UCSD-AML1 (cell line): ENCODE measurements around the gene RSBN1L.
"Not testable (repeated sequence)": the region's sequence is repeated elsewhere in the genome, so short reads cannot be mapped to it uniquely, and the experiment has no call there.

Source experiments
- DNase-seq: peaks from one replicate; lab custom pipeline; 2025; ENCODE audit not compliant: unreplicated experiment; lab: John Stamatoyannopoulos, UW

The RSBN1L gene

DNA sequence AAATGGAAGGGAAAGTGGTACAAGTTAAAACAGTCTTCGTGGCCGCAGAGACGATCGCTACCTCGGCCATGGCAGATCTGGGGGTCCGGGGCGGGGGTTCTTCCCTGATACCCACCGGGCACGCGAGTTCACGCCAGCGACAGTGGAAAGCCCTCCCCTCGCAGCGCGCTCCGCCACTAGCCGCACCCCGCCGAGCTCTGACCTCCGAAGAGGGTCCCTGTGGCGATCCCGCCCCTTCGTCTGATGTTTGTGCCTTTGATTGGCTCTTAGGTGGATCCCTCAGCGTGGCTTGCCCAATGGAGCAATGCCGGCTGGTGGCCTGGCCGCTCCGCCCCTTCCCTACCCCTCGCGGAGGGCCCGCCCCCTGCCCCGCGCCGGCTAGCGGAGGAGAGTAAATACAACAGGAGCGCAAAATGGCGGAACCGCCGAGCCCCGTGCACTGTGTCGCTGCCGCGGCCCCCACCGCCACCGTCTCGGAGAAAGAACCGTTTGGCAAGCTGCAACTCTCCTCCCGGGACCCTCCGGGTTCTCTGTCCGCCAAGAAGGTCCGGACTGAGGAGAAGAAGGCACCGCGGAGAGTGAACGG, at the start of gene RSBN1L:
Gene RSBN1L, plus strand, starts transcription at position 403 of the 586 bp plus-strand sequence. Its CDS starts 11 bp downstream, at position 414.
- peak; percentile 90 for DNase-seq

DNA sequence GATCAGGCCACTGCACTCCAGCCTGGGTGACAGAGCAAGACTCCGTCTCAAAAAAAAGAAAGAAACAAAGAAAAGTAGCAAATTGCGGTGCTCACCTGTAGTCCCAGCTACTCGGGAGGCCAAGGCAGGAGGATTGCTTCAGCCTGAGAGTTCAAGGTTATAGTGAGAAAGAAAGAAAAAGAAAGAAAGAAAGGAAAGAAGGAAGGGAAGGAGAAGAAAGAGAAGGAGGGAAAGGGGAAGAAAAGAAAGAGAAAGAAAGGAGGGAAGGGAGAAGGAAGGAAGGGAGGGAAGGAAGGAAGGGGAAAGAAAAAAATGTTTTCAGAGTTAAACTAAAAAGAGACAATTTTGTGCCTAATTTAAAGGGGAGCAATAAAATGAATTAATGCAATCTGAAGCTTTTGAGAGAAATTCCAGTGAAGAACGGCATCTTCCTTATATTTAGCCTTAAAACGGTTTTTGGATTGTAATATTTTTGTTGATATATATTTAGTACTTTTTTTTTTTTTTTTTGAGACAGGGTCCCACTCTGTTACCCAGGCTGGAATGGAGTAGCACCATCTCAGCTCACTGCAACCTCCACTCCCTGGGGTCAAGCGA, 47.4 kb upstream of the RSBN1L start:
- DNase-seq: no peak

DNA sequence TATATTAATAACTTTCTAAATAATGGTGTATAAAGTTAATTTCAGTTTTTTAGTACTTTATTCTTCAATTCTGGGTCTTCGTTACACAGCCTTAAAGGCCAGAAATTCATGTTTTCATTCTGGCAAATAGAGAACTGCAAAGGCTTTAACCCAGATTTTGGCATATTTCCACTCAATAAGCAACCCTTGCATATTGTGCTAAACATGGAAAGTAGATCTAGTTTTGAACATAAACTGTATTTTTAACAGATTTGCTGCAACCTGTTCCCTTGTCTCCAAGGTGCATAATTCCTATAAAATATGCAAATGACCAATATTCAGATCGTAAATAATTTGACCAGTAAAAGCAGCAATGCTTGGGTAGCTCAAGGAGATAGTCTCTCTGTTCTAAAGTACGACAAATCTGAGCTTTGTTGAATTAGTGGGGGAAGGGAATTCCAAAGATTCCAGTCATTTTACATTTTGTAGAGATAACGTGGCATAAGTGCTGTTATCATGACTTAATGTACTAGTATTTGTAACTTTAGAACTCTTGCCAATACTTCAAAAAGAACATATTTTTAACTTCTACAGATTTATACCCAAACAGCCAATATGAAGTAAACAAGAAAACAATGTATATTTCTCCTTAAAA, 46.4 kb upstream of the RSBN1L start:
- no peak for DNase-seq

DNA sequence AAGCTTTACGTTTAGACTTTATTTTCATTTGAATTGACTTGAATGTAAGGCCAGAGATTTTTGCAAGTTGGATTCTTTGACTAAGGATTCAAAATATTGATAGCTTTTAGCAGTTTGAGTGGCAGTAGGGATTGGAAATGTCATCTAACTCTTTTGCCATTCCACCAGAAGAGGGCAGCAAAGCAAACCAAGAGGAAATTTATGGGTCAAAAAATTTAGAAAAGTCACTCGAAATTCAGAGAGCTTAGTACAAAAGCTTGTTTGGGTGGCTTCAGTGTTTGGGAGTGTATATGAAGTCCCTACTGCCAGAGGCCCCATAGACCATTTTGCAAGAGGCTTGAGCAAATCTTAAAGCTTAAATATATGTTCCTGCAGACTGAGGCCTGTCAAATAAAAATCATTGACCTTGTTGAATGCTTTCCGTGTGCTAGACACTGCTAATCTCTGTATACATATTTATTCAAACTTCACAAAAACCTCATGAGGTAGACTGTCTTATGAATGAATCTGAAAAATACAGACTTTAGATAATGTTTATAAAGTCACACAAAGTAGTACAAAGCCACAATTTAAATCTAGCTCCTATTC, 44.6 kb upstream of the RSBN1L start:
- no peak for DNase-seq

DNA sequence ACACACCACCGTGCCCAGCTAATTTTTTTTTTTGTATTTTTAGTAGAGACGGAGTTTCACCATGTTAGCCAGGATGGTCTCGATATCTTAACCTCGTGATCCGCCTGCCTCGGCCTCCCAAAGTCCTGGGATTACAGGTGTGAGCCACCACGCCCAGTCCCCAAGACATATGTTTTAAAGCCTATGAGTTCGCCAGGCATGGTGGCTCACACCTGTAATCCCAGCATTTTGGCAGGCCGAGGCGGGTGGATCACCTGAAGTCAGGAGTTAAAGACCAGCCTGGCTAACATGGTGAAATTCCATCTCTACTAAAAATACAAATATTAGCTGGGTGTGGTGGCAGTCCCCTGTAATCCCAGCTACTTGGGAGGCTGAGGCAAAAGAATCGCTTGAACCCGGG, 43.4 kb upstream of the RSBN1L start:
- DNase-seq: not testable (repeated sequence)

DNA sequence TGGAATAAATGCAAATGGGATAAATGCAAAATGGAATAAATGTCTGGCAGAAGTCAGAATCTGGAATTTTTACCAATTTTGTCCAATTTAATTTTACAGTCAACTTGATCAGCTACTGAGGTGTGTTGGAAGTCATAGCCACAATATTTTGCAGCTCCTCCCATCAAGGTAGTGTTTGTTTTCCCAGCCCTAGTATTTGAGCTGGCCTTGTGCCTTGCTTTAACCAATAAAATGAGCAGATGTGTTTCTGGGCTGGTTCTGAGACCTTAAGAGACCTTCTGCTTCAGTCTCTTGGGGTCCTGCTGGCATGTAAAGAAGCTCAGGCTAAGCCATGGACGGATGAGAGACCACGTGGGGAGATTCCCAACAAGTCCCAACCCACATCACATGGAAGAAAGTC, 42.7 kb upstream of the RSBN1L start:
- DNase-seq: no peak

DNA sequence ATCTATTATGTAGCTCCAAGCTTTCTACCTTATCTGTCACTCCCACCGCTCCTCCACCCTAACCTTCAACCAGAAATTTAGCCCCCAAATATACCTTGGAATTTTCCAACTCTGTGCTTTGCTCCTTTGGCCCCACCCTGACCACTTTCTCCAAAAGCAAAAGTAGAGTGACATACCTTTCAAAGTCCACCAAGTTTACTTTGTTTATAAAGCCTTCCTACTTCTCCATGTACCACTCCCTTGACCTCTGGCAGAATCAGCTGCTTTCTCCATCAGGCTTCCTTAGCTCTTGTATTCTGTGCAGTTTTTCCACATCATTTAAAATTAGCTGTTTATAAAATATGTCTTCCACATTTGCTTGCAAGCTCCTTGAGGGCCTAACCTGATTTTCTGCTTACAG, 40.9 kb upstream of the RSBN1L start:
- DNase-seq: no peak

DNA sequence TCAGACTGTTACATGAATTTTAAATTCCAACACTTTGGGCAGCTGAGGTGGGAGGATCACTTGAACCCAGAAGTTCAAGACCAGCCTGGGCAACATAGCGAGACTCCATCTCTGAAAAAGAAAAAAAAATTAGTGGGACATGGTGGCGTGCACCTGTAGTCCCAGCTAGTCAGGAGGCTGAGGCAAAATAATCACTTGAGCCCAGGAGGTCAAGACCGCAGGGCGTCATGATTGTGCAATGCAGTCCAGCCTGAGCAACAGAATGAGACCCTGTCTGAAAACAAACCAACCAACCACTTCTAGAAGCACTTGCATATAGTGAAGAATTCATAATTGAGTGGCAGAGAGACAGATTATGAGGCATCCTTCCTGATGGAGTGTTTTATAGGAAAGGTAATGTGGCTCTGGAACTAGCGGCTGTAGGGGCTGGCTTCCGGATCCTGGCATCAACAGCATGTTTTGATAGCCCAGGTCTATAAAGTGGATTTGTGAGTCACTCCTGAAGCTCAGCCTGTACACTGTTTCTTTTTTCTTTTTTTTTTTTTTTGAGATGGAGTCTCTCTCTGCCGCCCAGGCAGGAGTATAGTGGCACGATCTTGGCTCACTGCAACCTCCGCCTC, 40.3 kb upstream of the RSBN1L start:
- no peak for DNase-seq

DNA sequence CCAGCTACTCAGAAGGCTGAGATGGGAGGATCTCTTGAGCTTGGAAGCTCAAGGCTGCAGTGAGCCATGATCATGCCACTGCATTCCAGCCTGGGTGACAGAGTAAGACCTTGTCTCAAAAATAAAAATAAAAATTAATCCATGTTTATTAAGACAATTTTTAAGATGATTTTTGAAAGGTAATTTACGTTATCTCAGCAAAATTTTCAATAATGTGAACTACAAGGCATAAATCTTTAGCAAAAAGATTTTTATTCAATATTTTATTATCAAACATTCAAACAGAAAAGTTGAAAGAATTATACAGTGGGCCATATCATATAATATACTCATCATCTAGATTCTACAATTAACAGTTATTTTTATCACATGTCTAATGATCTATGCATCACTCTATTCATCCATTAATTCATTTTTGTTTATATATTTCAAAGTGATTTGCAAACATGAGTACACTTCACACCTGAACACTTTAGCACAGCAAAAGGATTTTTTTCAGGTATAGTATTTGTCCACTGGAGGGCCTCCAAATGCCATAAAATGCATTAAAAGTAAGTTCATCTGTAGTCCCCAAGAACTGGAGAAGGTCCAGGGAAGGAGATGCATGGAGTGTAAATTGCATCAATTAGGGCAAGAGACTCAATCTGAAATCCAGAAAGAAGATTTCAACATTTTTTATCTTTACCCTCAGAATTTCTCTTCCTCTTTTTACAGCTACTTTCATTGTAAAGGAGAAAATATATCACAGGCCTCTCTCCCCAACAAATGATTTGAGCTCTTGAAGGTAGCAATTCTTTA, 38.6 kb upstream of the RSBN1L start:
- no peak for DNase-seq

DNA sequence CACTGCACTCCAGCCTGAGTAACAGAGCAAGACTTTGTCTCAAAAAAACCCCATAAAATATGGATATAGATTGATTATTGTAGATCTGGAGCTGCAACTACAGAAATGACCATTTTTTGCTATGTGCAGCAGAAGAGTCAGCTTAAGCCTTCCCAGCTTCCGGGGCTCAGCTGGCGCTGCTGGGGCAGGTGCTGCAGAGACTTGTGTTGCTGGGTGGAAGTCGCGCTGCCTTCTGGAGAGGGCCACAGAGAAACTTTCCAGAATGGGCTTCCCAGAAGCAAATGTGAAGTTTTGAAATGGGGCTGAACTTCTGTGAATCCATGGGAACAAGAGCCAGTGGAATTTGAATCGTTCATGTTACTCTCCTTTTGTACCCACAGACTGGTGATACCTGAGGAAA, 37.3 kb upstream of the RSBN1L start:
- DNase-seq: no peak

DNA sequence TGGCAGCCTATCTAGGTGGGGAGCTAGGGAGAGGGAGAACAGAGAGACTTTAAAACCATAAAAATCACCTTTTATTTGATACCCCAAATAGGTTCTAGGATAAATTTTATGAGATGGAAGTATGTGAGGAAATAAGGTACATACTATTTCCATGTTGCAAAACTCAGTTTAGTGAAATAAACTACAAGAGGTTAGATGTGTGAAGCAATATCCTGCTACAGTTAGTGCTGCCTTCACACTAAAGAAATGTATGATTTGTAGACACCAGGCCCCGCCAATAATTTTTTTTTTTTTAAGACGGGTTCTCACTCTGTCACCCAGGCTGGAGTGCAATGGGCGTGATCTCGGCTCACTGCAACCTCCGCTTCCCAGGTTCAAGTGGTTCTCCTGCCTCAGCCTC, 34.4 kb upstream of the RSBN1L start:
- DNase-seq: no peak

DNA sequence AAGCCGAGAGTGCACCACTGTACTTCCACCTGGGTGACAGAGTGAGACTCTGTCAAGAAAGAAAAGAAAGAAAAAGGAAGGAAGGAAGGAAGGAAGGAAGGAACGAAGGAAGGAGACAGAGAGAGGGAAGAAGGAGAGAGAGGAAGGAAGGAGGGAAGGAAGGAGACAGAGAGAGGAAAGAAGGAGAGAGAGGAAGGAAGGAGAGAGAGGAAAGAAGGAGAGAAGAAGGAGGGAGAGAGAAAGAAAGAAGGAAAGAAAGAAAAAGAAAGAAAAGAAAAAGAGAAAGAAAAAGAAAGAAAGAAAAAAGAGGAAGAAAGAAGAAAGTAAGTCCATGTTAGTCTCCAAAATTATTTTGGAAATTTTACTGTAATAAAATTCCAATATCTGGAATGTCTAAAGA, 33.4 kb upstream of the RSBN1L start:
- no peak for DNase-seq

DNA sequence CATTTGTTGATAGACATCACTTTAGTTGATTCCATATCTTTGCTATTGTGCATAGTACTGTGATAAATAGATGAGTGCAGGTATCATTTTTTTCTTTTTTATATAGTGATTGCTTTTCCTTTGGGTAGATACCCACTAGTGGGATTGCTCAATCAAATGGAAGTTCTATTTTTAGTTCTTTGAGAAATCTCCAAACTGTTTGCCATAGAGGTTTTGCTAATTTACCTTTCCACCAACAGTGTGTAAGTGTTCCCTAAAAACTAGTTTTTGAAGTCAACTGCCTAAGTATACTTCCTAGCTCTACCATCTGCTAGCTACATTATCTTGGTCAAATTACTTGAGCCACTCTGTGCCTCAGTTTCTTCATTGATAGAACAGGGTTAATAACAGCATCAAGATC, 31.5 kb upstream of the RSBN1L start:
- no peak for DNase-seq

DNA sequence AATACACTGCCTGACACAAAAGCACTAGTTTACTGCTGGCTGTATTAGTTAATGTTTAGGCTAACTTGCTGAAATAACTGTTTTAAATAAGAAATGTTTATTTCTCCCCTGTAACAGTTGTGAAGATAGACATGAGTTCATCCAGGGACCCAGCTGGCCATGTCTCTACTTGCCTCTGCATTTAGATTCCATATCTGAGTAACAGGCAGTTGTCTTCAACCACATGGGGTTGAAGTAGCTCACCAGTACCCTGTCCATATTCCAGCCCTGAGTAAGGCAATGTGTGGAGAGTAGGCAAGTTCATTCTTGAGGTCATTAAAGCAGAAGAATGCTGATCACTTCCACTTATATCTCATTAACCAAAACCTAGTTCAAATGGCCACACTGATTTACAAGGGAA, 31.1 kb upstream of the RSBN1L start:
- DNase-seq: no peak

DNA sequence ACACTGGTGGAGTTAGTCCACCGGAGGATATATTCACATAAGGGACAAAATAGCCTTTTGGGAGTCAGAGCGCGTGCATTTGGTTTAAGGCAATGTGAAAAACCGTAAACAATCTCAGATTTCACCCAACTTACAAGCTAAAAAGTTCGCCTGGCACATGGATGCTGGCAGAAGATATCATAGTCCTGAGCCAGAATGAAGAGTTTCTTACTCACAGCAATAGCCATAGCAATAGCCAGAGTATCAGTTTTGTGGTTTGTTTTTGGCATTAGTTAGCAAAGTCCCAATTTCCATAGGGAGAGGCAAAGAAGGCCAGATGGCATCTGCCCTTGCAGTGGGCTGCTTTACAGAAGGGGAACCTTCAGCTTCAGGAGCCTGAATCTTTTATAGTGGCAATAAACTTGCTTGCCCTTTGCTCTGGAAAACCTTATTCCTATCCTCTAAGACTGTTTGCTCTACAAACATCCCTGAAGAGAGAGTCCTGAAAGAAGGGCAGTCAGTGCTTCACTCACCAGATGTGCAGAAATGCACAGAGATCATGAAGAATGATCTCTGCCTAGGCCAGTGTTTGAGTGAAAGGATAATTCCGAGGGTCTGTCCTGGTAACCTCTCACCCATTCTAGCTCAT, 28.7 kb upstream of the RSBN1L start:
- no peak for DNase-seq

DNA sequence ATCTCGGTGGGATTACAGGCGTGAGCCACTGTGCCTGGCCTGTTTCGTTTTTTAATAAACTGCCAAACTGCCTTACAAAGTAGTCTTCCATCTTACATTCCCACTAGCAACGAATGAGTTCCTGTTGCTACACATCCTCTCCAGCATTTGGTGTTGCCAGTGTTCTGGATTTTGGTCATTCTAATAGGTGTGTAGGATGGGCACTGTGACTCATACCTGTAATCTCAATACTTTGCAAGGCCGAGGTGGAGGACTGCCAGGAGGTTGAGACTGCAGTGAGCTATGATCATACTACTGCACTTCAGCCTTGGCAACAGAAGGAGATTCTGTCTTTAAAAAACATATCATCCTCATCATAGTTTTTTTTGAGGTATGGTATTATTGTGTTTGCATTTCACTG, 21.4 kb upstream of the RSBN1L start:
- no peak for DNase-seq

DNA sequence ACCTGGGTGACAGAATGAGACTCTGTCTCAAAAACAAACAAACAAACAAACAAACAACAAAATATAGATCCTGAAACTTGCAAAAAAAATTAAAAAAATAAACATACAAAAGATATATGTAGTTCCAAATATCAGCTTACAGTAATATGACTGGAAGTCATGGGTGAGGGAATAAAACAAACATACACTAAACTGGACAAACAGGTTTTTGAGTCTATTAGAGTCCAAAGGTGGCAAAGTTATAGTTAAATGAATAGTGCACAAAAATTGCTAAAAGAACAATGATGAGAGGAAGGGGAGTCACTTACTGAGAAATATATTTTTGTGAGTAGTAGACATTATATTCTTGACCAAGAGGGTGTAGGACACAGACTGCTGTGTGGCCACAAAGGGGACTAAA, 16.7 kb upstream of the RSBN1L start:
- no peak for DNase-seq

DNA sequence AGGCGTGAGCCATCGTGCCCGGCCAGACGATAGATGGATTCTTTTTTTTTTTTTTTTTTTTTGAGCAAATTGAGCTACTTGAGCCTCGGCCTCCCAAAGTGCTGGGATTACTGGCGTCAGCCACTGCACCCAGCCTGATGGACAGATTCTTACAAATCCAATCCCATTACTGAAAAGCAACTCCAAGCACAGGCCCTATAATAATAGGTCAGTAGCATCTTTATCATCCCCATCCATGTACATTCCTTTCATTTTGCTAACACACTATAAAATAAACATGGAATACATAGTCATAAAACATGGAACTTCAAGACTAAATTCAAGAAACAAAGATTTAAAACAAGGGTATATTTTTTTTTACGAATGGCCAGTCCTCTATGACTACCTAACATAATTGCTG, 16.0 kb upstream of the RSBN1L start:
- DNase-seq: no peak

DNA sequence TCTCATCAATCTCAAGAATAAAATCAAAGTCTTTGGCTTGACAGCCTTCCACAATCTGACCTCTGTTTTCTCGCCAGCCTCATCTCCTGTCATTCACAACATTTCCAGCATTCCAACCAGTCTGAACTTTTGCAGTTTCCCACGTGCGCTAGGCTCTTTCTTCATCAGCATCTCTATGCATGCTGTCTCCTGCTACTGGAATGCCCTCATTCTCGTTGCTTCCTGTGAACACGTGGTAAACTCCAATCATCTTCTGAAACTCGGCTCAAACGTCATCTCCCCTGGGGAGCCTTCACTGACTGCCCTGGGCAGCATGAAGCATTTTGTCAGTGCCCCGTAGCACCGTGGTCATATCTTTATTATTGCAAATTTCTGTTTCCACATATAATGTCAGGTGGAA, 12.2 kb upstream of the RSBN1L start:
- DNase-seq: no peak

DNA sequence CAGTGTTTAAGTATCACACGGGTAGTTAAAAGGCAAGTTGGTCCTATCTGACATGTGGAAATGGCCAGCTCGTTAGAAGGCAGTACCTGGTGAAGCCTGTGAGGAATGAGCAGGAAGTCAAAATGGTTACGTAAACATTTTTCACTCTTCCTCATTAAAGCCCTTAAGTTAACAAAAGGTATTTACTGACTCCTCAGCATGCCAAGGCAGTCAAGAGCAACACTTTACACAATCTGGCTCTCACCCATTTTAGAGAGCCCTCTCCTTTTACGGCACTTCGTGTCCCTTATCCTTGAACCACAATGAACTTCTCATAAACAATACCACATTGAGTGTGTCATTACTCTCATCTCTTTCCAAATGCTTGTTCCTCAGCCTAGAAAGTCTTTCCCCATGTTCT, 11.0 kb upstream of the RSBN1L start:
- no peak for DNase-seq
